ENCODE data around the gene SELENON. TPM values are rescaled to one million over a fixed set of nuclear protein-coding genes. Genes with fewer than 3 reads are reported as not detected.

SELENON gene
- total and polyA plus RNA-seq, 9 of the 15 experiments (the other 6 are each of a cell fraction or from before 2014, with no cell fraction given): 0.43 to 26.7 (median 7.0) TPM

GRCh38 chr1:25858906-25859789 lies 59.2 kb downstream of the SELENON start, which contains the start of gene AUNIP (continued):
- TF ChIP-seq ZEB2 (IDR thresholded peaks at IDR 0.05) (peak; percentile 78), E2F3 (CRISPR knock-in tag; IDR thresholded peaks at IDR 0.05) (peak; percentile 82; the same call in 1 of the 2 replicates)

- in situ Hi-C loops (cut with MboI): no loop called here
- peak; percentile 51 to 92 (median 72) for DNase-seq (ENCODE audit: extremely low read depth in 1 of 4, low spot score in 3 of 4)
- H4K20me1 ChIP-seq (replicated peaks; ENCODE audit: control insufficient read depth, insufficient read depth, low read length): no peaks in the 10 kb centered on the region; the same call in 1 of the 2 replicates
- H3K9me1 ChIP-seq (ENCODE audit: control insufficient read depth, insufficient read depth, low read length): no peaks in the 10 kb centered on the region
- no peaks in the 10 kb centered on the region for H3K9me3 ChIP-seq (replicated peaks; ENCODE audit: control insufficient read depth, insufficient read depth, low read depth, low read length)
- H3K27ac ChIP-seq (ENCODE audit: extremely low read depth, low read depth, low read length): peak overlapping the region; percentile 92
- H3K36me3 ChIP-seq (ENCODE audit: control insufficient read depth, insufficient read depth, low read length): peaks cover 15% of the 10 kb centered on the region; the same call in 1 of the 3 replicates
- 19% methylated on average over 15 of the region's 16 CpGs for WGBS (ENCODE audit: insufficient coverage, low coverage, missing lambda C conversion rate)
- peak overlapping the region; percentile 84 to 95; a peak in 3 of 4 replicates for H3K9ac ChIP-seq (ENCODE audit: insufficient read depth in 1 of 2, low read depth in 2 of 2, low read length in 2 of 2)
- peak overlapping the region; percentile 1; the same call in 1 of the 2 replicates for H3K4me3 ChIP-seq
- peak; percentile 57 for FAIRE-seq
- intact Hi-C loops (cut with micrococcal nuclease): loop anchor here (5.0 kb wide), 1 partner anchor 371 kb away; the partner anchor contains the start of gene CEP85
- no peaks in the 10 kb centered on the region for H3K27me3 ChIP-seq (ENCODE audit: control insufficient read depth in 2 of 2, insufficient read depth in 2 of 2, low read length in 2 of 2)
- peaks cover 42% of the 10 kb centered on the region for H3K79me2 ChIP-seq (ENCODE audit: control insufficient read depth, insufficient read depth, low read length)
- peaks cover 29 to 56% of the 10 kb centered on the region in 2 experiments for H3K4me1 ChIP-seq (replicated peaks in 1 of 2; ENCODE audit: control insufficient read depth in 2 of 2, insufficient read depth in 2 of 2, low read length in 2 of 2)
- H2AFZ ChIP-seq (ENCODE audit: low read depth, low read length): peak overlapping the region; percentile 22
- peak; percentile 69 for ATAC-seq
- CTCF ChIA-PET (ENCODE audit: low intra/inter-chr PET ratio): no interaction called here
- no TSS peak for BruUV-seq (replicated peaks)
- POLR2A ChIA-PET: interaction anchor here (0.6 to 5.9 kb wide), 13 partner anchors 9 to 310 kb away, joined by 3 to 49 read pairs (median 4); partner anchors contain the start of gene ZNF593OS
- H3K4me2 ChIP-seq (ENCODE audit: insufficient read depth, low read length): peak overlapping the region; percentile 93
- TF ChIP-seq E2F5 (CRISPR knock-in tag; IDR thresholded peaks at IDR 0.05) (no peak), ILK (tag; IDR thresholded peaks at IDR 0.05; ENCODE audit: borderline replicate concordance, low read depth) (no peak), BCLAF1 (IDR thresholded peaks at IDR 0.05; ENCODE audit: borderline replicate concordance in 1 of 2, control insufficient read depth in 1 of 2, low read depth in 2 of 2, low read length in 1 of 2) (no peak), PBX2 (CRISPR knock-in tag; IDR thresholded peaks at IDR 0.05; ENCODE audit: low read depth) (no peak), PBX2 (tag; conservative IDR thresholded peaks at IDR 0.05; ENCODE audit: low read depth) (peak; percentile 36; the same call in 1 of the 2 replicates), MYC (IDR thresholded peaks at IDR 0.05; ENCODE audit: low read depth, low read length) (no peak), MYC (CRISPR knock-in tag; IDR thresholded peaks at IDR 0.05; ENCODE audit: borderline replicate concordance, low read depth) (no peak)
These were observed 61.6 kb downstream of the SELENON start for GRCh38 chr1:25861316-25862286.

Data from K562 (cell line).